SU-DHL-6 (cell line): ENCODE data around the gene CAMK1.

ENCODE experiments used
- H2AFZ ChIP-seq: fragments of 200-600 bp; sonication (generic); 2 replicates; pipeline ENCODE4 v1.6.1; 2014; ENCODE audit warnings: low read depth, mild to moderate bottlenecking, moderate library complexity, mixed read lengths, antibody characterized with exemption, low read length; ENCODE audit not compliant: severe bottlenecking
- H3F3A ChIP-seq: fragments of 200-600 bp; shearing (Covaris generic); 2 replicates; pipeline ENCODE4 v1.6.0; 2016; ENCODE audit warnings: antibody characterized with exemption, mild to moderate bottlenecking; ENCODE audit not compliant: insufficient read depth
- H3K27ac ChIP-seq: fragments of 200-600 bp; sonication (generic); 2 replicates; pipeline ENCODE4 v1.5.1; 2016; ENCODE audit warnings: low read depth, mild to moderate bottlenecking, low read length, moderate library complexity, mixed read lengths
- H3K27me3 ChIP-seq: fragments of 200-600 bp; sonication (generic), shearing (Covaris generic); 2 replicates; pipeline ENCODE4 v1.6.0; 2014; ENCODE audit warnings: mild to moderate bottlenecking, low read length
- H3K36me3 ChIP-seq: fragments of 200-600 bp; sonication (generic); 2 replicates; pipeline ENCODE4 v1.6.1; 2014; ENCODE audit warnings: mild to moderate bottlenecking, low read length, mixed read lengths
- H3K4me2 ChIP-seq: fragments of 300-600, 200-600 bp; shearing (Covaris generic), sonication (generic); 2 replicates; pipeline ENCODE4 v1.6.0; 2014; ENCODE audit warnings: low read length, low read depth, mild to moderate bottlenecking; ENCODE audit not compliant: poor library complexity, severe bottlenecking
- H3K4me3 ChIP-seq: fragments of 200-600 bp; sonication (generic); 2 replicates; pipeline ENCODE4 v1.5.1; 2014; ENCODE audit warnings: antibody characterized with exemption, low read length, mild to moderate bottlenecking, mixed read lengths; ENCODE audit not compliant: insufficient read depth, poor library complexity, severe bottlenecking
- H3K79me2 ChIP-seq: fragments of 200-600 bp; sonication (generic); 2 replicates; pipeline ENCODE4 v1.6.1; 2014; ENCODE audit warnings: mild to moderate bottlenecking, low read length, moderate library complexity; ENCODE audit not compliant: insufficient read depth
- H3K9ac ChIP-seq: fragments of 200-600 bp; sonication (generic); 2 replicates; pipeline ENCODE4 v1.7.0; 2014; ENCODE audit warnings: mild to moderate bottlenecking, low read length
- H3K9me2 ChIP-seq: fragments of 200-600 bp; sonication (generic); replicated peaks from 2 replicates; pipeline ENCODE4 v1.6.1; 2014; ENCODE audit warnings: low read length; ENCODE audit not compliant: insufficient read depth
- H3K9me3 ChIP-seq: fragments of 200-600 bp; sonication (generic); 2 replicates; pipeline ENCODE4 v1.6.1; 2014; ENCODE audit warnings: low read length, mixed read lengths; ENCODE audit not compliant: insufficient read depth
- H4K20me1 ChIP-seq: fragments of 200-600 bp; sonication (generic); 2 replicates; pipeline ENCODE4 v1.6.1; 2014; ENCODE audit warnings: low read depth, mild to moderate bottlenecking, antibody characterized with exemption, low read length, moderate library complexity, mixed read lengths
- CTCF ChIP-seq: fragments of 200-600 bp; sonication (generic); IDR thresholded peaks from one replicate; pipeline ENCODE4 v1.5.1; 2017; ENCODE audit warnings: antibody characterized with exemption, mild to moderate bottlenecking, low read length, moderate library complexity; ENCODE audit not compliant: insufficient read depth, poor library complexity, severe bottlenecking
- EZH2phosphoT487 ChIP-seq: fragments of 200-600 bp; sonication (generic), shearing (Covaris generic); conservative IDR thresholded peaks from 2 replicates; pipeline ENCODE4 v1.6.1; 2018; ENCODE audit warnings: mild to moderate bottlenecking, antibody characterized with exemption, low read length, moderate library complexity, mixed read lengths

Gene CAMK1

GRCh38 chr3:9769426-9770275 lies at the start of gene CAMK1:
TSS of gene CAMK1 (minus strand) at chr3:9769947. CDS start at chr3:9767749, 2,198 bp downstream.
- Histone ChIP-seq H3K9me3 (no peaks in the 10 kb centered on the region), H3K79me2 (no peaks in the 10 kb centered on the region), H3K27me3 (no peaks in the 10 kb centered on the region), H3K36me3 (no peaks in the 10 kb centered on the region), H3K9me2 (no peaks in the 10 kb centered on the region), H3K9ac (no peak within 1 kb of the TSS), H3K27ac (no peak within 1 kb of the TSS), H3F3A (0 out of 2 replicates have a peak, but pooled peaks cover 4% of the 10 kb centered on the region), H4K20me1 (no peaks in the 10 kb centered on the region), H2AFZ (no peak within 1 kb of the TSS), H3K4me3 (no peak within 1 kb of the TSS), H3K4me2 (no peak within 1 kb of the TSS)
- no peak for TF ChIP-seq CTCF
- no peak for TF ChIP-seq EZH2phosphoT487

GRCh38 chr3:9818666-9819335 lies 49.1 kb upstream of the CAMK1 start:
- no peak overlapping the region for H3K4me3 ChIP-seq
- H2AFZ ChIP-seq: no peak overlapping the region
- no peak overlapping the region for H3K9ac ChIP-seq
- no peak overlapping the region for H3K4me2 ChIP-seq
- H3F3A ChIP-seq: no peaks in the 10 kb centered on the region
- no peak for TF ChIP-seq EZH2phosphoT487
- no peak for TF ChIP-seq CTCF
- H3K9me3 ChIP-seq: no peaks in the 10 kb centered on the region
- no peaks in the 10 kb centered on the region for H3K79me2 ChIP-seq
- H3K27ac ChIP-seq: no peak overlapping the region
- no peaks in the 10 kb centered on the region for H4K20me1 ChIP-seq
- H3K9me2 ChIP-seq: no peaks in the 10 kb centered on the region
- H3K27me3 ChIP-seq: no peaks in the 10 kb centered on the region
- no peaks in the 10 kb centered on the region for H3K36me3 ChIP-seq

GRCh38 chr3:9817436-9817835 lies 47.7 kb upstream of the CAMK1 start:
- Histone ChIP-seq H3K79me2 (no peaks in the 10 kb centered on the region), H3K4me2 (no peak overlapping the region), H3K36me3 (no peaks in the 10 kb centered on the region), H2AFZ (no peak overlapping the region), H4K20me1 (no peaks in the 10 kb centered on the region), H3K9ac (no peak overlapping the region), H3K27me3 (no peaks in the 10 kb centered on the region), H3F3A (no peaks in the 10 kb centered on the region), H3K9me3 (no peaks in the 10 kb centered on the region), H3K27ac (no peak overlapping the region), H3K4me3 (no peak overlapping the region), H3K9me2 (no peaks in the 10 kb centered on the region)
- no peak for TF ChIP-seq CTCF
- no peak for TF ChIP-seq EZH2phosphoT487
